ENCODE results near the gene PHLDB2.

DNA sequence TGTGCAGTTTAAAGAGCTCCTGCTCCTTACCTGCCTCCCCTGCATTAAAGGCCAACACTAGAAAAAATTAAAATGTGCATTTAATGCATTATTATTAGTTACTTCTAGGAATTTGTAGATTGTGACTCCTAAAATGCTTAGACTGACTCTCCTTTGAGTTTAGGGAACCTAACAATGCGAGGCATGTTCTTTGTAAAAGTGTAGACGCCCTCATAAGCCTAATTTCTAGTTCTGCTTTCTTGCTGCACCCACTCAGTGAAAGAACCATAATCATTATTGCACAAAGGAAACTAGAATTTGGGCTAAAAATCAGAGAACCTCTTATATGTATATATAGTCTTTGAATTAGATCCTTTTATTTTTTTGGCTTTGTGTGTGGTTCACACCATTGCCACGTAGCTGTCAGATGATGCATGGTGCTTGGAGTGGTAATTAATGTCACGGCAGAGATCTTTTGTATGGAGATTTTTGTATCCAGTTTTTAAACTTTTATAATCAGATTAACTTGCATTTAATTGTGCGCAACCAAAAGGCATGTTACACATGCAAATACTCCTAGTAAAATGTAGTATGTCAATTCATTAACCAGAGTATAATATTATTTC, 120.5 kb downstream of the PHLDB2 start:
- TF ChIP-seq, protein P1, sequence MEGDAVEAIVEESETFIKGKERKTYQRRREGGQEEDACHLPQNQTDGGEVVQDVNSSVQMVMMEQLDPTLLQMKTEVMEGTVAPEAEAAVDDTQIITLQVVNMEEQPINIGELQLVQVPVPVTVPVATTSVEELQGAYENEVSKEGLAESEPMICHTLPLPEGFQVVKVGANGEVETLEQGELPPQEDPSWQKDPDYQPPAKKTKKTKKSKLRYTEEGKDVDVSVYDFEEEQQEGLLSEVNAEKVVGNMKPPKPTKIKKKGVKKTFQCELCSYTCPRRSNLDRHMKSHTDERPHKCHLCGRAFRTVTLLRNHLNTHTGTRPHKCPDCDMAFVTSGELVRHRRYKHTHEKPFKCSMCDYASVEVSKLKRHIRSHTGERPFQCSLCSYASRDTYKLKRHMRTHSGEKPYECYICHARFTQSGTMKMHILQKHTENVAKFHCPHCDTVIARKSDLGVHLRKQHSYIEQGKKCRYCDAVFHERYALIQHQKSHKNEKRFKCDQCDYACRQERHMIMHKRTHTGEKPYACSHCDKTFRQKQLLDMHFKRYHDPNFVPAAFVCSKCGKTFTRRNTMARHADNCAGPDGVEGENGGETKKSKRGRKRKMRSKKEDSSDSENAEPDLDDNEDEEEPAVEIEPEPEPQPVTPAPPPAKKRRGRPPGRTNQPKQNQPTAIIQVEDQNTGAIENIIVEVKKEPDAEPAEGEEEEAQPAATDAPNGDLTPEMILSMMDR (IDR thresholded peaks at IDR 0.05), result no peak
- no peak for TF ChIP-seq POLR2A (IDR thresholded peaks at IDR 0.05)

All from breast epithelium (tissue), 3 donors.